ENCODE data around the gene B3GLCT.
"Not testable (repeated sequence)": the region's sequence is repeated elsewhere in the genome, so short reads cannot be mapped to it uniquely, and the experiment has no call there.

B3GLCT gene

GRCh38 chr13:31199849-31200636 is at the start of gene B3GLCT:
Gene B3GLCT, plus strand, starts transcription at chr13:31199975. Its CDS starts 110 bp downstream, at chr13:31200085.
- DNase-seq: peak; percentile 82

- DNase-seq: no peak
Measured at GRCh38 chr13:31150315-31150985, 49.3 kb upstream of the B3GLCT start.

GRCh38 chr13:31151837-31152236 is 47.9 kb upstream of the B3GLCT start:
- DNase-seq: no peak

- no peak for DNase-seq
Measured at GRCh38 chr13:31154939-31155338, 44.8 kb upstream of the B3GLCT start.

GRCh38 chr13:31159306-31159705 is 40.5 kb upstream of the B3GLCT start:
- DNase-seq: no peak

- DNase-seq: peak; percentile 71
Measured at GRCh38 chr13:31160857-31161556, 38.8 kb upstream of the B3GLCT start.

GRCh38 chr13:31161557-31162150 is 38.1 kb upstream of the B3GLCT start, which contains the start of gene HSPH1:
Gene HSPH1, minus strand, starts transcription at chr13:31161904. Its CDS starts 322 bp downstream, at chr13:31161582.
- peak; percentile 99 for DNase-seq

GRCh38 chr13:31162151-31163008 is 37.4 kb upstream of the B3GLCT start:
- DNase-seq: peak; percentile 96

- DNase-seq: no peak
Measured at GRCh38 chr13:31166591-31166990, 33.2 kb upstream of the B3GLCT start.

- DNase-seq: no peak
Measured at GRCh38 chr13:31167490-31167889, 32.3 kb upstream of the B3GLCT start.

GRCh38 chr13:31168166-31168565 is 31.6 kb upstream of the B3GLCT start:
- no peak for DNase-seq

GRCh38 chr13:31168736-31169135 is 31.0 kb upstream of the B3GLCT start:
- DNase-seq: no peak

GRCh38 chr13:31172001-31172400 is 27.8 kb upstream of the B3GLCT start:
- DNase-seq: no peak

GRCh38 chr13:31172535-31172934 is 27.2 kb upstream of the B3GLCT start:
- no peak for DNase-seq

GRCh38 chr13:31174018-31174417 is 25.8 kb upstream of the B3GLCT start:
- no peak for DNase-seq

- no peak for DNase-seq
Measured at GRCh38 chr13:31175847-31176532, 23.8 kb upstream of the B3GLCT start.

- DNase-seq: not testable (repeated sequence)
Measured at GRCh38 chr13:31177813-31178495, 21.8 kb upstream of the B3GLCT start.

- no peak for DNase-seq
Measured at GRCh38 chr13:31179241-31179640, 20.5 kb upstream of the B3GLCT start.

GRCh38 chr13:31179754-31180153 is 20.0 kb upstream of the B3GLCT start:
- DNase-seq: no peak

GRCh38 chr13:31182987-31183386 is 16.8 kb upstream of the B3GLCT start:
- no peak for DNase-seq

GRCh38 chr13:31184451-31184850 is 15.3 kb upstream of the B3GLCT start:
- no peak for DNase-seq
